Stimulated activated CD8-positive, alpha-beta memory T cell treated with anti-CD3 and anti-CD28 coated beads, Interleukin-15, amount 100 ng/mL, for 4 hours (primary cell): Measurements from ENCODE around the gene SLC26A8.
"Not testable (repeated sequence)": the region's sequence is repeated elsewhere in the genome, so short reads cannot be mapped to it uniquely, and the experiment has no call there.

Experiments
- DNase-seq, 2 donors: peaks; one replicate each; pipeline ENCODE4 v3.0.0-alpha.2; 2020; ENCODE audit warnings: low read depth in 2 of 2

Gene SLC26A8

GRCh38 chr6:35993150-35993549, 31.3 kb downstream of the SLC26A8 start:
- DNase-seq = no peak

- not testable (repeated sequence) for DNase-seq
Observed at GRCh38 chr6:35988047-35988446, 36.4 kb downstream of the SLC26A8 start.

GRCh38 chr6:35984701-35985100, 39.7 kb downstream of the SLC26A8 start:
- DNase-seq = no peak

- no peak for DNase-seq
Observed at GRCh38 chr6:35980991-35981645, 43.3 kb downstream of the SLC26A8 start.

GRCh38 chr6:35980126-35980525, 44.3 kb downstream of the SLC26A8 start:
- DNase-seq = not testable (repeated sequence)

- DNase-seq = no peak
Observed at GRCh38 chr6:35977308-35977707, 47.1 kb downstream of the SLC26A8 start.

- DNase-seq = no peak
Observed at GRCh38 chr6:35973670-35974222, 50.7 kb downstream of the SLC26A8 start.

- no peak for DNase-seq
Observed at GRCh38 chr6:35972471-35973367, 51.7 kb downstream of the SLC26A8 start.

- DNase-seq = no peak
Observed at GRCh38 chr6:35970181-35970580, 54.3 kb downstream of the SLC26A8 start.

- no peak for DNase-seq
Observed at GRCh38 chr6:35969646-35970045, 54.8 kb downstream of the SLC26A8 start.

- no peak for DNase-seq
Observed at GRCh38 chr6:35968821-35969220, 55.6 kb downstream of the SLC26A8 start.

- no peak for DNase-seq
Observed at GRCh38 chr6:35967076-35967774, 57.2 kb downstream of the SLC26A8 start.

GRCh38 chr6:35962779-35963560, 61.5 kb downstream of the SLC26A8 start:
- DNase-seq = no peak

- no peak for DNase-seq
Observed at GRCh38 chr6:35960187-35960586, 64.3 kb downstream of the SLC26A8 start.

- DNase-seq = no peak
Observed at GRCh38 chr6:35955970-35956369, 68.5 kb downstream of the SLC26A8 start.

GRCh38 chr6:35955521-35955920, 68.9 kb downstream of the SLC26A8 start:
- no peak for DNase-seq

- no peak for DNase-seq
Observed at GRCh38 chr6:35955071-35955470, 69.4 kb downstream of the SLC26A8 start.

- no peak for DNase-seq
Observed at GRCh38 chr6:35954333-35954732, 70.1 kb downstream of the SLC26A8 start.

- DNase-seq = no peak
Observed at GRCh38 chr6:35948725-35949124, 75.7 kb downstream of the SLC26A8 start.

GRCh38 chr6:35945650-35946025, 78.8 kb downstream of the SLC26A8 start:
- DNase-seq = no peak

GRCh38 chr6:35943390-35943789, 81.1 kb downstream of the SLC26A8 start:
- no peak for DNase-seq
